Astrocyte of the cerebellum (primary cell): ENCODE results near the gene VPS33A.
A peak's percentile ranks its signal among the peaks of the same experiment; 100 is the strongest.

Source experiments
- DNase-seq: peaks from one replicate; pipeline ENCODE4 v3.0.0-alpha.2; 2011; ENCODE audit warnings: low read depth
- H3K4me3 ChIP-seq: 2 replicates; pipeline ENCODE4 v1.5.1; 2011; ENCODE audit warnings: mild to moderate bottlenecking, low read depth, low read length, moderate library complexity
- CTCF ChIP-seq: IDR thresholded peaks from 2 replicates; pipeline ENCODE4 v1.5.1; 2012; ENCODE audit warnings: low read length, low read depth, moderate library complexity, mild to moderate bottlenecking; ENCODE audit errors: missing control alignments
- in situ Hi-C: cut with HindIII; loops from 2 replicates; pipeline ENCODE4 v1.10.0; 2017; ENCODE audit warnings: low sequenced_read_pairs

VPS33A gene

DNA sequence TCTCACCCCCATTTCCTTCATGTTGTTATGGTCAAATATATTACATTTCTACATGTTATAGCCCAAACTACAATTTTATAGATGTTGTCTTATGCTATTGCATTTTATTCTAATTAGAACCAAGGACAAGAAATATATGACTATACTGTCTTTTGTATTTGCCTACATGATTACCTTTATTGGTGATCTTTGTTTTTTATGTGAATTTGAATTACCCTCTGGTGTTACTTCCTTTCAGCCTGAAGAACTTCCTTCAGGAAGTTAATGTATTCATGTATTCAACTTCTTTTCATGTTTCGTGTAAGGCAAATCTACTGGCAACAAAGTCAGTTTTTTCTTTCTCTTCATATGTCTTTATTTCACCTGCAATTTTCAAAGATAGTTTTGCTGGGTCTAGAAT, 71.5 kb downstream of the VPS33A start:
- in situ Hi-C loops, result no loop called here
- DNase-seq, result no peak
- no peak overlapping the region for H3K4me3 ChIP-seq
- TF ChIP-seq CTCF, result no peak

DNA sequence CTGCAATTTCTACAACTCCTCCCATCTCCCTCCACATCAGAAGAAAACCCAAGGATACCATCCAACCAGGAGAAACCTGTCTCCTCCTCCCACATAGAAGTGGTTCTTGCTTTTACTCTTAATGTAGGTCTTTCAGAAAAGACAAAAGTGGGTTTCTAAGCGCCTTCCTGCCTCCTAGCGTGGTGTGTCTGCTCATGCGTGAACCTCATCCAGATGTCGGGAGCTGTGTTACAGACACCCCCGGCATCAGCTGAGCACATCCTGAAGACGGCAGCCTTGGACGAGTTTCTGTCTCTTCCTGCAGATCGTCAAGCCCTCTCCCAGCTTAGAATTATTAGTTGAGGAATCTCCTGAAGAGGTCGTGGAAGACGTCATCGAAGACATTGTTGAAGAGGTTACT, 73.9 kb downstream of the VPS33A start:
- in situ Hi-C loops, result no loop called here
- no peak overlapping the region for H3K4me3 ChIP-seq
- TF ChIP-seq CTCF, result no peak
- DNase-seq, result no peak

GRCh38 chr12:122190842-122191668, 75.2 kb downstream of the VPS33A start:
- peak; percentile 16 for DNase-seq
- in situ Hi-C loops, result no loop called here
- no peak overlapping the region for H3K4me3 ChIP-seq
- TF ChIP-seq CTCF, result peak; percentile 90

DNA sequence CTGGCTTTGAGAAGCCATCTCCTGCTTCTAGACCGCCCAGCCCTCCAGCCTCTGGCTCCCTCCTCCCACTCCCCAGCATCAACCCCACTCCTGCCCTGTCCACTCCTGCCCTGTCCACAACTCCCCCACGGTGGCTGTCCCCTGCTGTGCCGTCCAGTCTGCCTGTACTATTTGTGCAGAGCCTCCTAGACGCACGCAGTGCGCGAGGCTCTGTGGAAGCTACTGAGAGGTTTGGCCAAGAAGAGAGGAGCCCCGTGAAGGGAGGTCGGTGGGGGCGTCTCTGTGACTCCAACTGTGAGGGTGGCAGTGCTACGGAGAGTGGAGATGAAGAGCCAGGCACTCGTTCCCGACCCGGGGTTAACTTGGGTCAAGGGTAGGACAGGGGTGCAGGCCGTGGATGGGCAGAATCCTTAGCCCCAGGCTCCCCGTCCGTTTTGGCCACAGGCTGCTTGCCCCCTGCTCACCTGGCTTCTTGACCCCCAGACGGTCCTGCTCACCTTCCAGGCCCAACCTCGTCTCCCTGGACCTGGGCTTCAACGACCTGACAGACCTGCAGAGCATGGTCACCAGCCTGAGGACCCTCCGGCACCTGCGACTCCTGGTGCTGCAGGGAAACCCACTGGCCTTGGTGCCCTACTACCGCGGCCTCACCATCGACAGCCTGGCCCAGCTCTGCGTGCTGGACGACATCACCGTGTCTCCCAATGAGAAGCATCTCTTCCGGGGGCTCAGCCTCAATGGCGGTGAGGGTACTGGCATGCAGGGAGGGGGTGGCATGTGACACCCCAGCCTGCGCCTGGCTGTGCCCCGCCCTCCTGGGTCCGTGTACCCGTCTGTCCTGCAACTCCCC, 76.4 kb downstream of the VPS33A start:
- in situ Hi-C loops, result no loop called here
- H3K4me3 ChIP-seq, result no peak overlapping the region
- no peak for TF ChIP-seq CTCF
- no peak for DNase-seq

- in situ Hi-C loops, result no loop called here
- no peak for DNase-seq
- no peak overlapping the region for H3K4me3 ChIP-seq
- TF ChIP-seq CTCF, result no peak
These were observed 78.8 kb downstream of the VPS33A start for GRCh38 chr12:122187466-122187865.

DNA sequence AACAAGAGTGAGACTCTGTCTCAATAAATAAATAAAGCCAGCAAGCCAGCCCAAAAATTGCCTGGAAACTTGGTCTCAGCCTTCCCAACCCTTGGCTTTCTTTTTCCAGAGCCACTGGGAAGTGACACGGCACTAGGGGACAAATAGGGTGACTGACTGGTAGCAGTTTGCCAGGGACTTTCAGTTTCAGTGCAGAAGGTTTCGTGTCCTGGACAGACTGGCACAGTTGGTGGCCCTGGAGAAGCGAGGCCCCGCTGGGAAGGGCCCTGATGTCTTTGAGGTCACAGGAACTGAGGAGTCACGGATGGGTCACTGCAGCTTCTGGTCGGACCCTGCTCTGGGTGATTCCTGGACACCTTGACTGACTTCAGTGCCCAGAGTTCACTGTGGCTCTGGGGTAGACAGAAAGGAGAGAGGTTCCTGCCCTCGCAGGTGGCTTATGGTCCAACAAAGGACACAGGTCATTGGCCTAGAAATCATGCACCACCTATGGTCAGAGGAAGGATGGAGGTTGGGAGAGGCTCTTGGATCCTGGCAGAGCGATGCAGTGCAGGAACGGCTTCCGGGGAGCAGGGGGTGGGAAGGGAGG, 80.7 kb downstream of the VPS33A start:
- no peak for TF ChIP-seq CTCF
- H3K4me3 ChIP-seq, result no peak overlapping the region
- in situ Hi-C loops, result no loop called here
- DNase-seq, result no peak
